GM18517 (cell line): ENCODE results near the gene ERBB2.
"Not testable (repeated sequence)": the region's sequence is repeated elsewhere in the genome, so short reads cannot be mapped to it uniquely, and the experiment has no call there.

Experiments
- ATAC-seq: cut with Tn5 transposase; IDR thresholded peaks from one replicate; pipeline ENCODE4 v1.9.1; 2021; ENCODE audit warnings: mild to moderate bottlenecking, moderate library complexity; ENCODE audit not compliant: unreplicated experiment

Gene ERBB2

GRCh38 chr17:39756380-39757079 lies 56.7 kb downstream of the ERBB2 start:
- ATAC-seq, result no peak

DNA sequence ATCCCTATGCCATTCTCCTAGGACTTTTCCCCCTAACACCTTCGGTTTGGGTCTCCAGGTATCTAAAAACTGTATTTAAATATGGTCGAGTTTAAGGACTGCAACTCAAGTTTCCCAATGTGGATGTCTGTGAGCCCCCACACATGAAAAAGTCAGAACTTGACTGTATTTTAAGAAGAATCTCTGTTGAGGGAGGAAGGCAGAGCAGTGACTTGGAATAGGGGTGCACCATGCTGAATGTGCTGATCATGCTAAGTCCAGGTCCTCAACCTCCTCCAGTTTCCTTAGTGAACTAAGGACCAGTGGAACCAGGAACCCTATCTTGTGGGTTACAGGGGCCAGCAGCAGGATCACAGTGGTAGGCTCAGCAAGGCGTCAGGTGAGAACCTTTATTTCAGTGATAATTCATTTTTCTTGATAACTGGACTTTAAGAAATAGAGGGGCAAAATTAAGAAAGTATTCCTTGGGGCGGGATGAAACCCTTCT lies 57.4 kb downstream of the ERBB2 start:
- ATAC-seq, result no peak

GRCh38 chr17:39757931-39758873 lies 58.3 kb downstream of the ERBB2 start:
- no peak for ATAC-seq

DNA sequence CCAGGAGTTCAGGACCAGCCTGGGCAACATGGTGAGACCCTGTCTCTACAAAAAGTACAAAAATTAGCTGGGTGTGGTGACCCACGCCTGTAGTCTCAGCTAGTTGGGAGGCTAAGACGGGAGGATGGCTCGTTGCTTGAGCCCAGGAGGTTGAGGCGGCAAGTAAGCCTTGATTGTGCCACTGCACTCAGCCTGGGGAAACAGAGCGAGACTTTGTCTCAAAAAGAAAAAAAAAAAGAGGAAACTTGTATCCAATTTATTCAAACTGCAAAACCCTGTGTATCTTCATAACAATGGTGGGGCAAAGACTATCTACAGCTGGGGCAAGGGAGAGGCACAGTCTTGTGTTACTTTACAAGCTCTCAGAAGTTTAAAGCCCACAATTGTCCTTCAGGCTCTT lies 59.3 kb downstream of the ERBB2 start:
- ATAC-seq, result no peak

- ATAC-seq, result no peak
These were observed 62.1 kb downstream of the ERBB2 start for GRCh38 chr17:39761861-39762496.

- no peak for ATAC-seq
These were observed 63.4 kb downstream of the ERBB2 start for GRCh38 chr17:39763051-39763820.

DNA sequence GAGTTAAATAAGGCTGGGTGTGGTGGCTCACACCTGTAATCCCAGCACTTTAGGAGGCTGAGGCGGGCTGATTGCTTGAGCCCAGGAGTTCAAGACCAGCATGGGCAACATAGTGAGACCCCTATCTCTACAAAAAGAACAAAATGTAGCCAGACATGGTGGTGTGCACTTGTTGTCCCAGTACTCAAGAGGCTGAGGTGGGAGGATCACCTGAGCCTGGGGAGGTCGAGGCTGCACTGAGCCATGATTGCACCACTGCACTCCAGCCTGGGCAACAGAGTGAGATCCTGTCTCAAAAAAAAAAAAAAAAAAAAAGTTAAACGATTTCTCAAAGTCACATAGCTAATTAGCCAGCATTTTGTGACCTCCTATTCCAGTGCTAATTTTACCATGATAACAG lies 64.3 kb downstream of the ERBB2 start:
- not testable (repeated sequence) for ATAC-seq

DNA sequence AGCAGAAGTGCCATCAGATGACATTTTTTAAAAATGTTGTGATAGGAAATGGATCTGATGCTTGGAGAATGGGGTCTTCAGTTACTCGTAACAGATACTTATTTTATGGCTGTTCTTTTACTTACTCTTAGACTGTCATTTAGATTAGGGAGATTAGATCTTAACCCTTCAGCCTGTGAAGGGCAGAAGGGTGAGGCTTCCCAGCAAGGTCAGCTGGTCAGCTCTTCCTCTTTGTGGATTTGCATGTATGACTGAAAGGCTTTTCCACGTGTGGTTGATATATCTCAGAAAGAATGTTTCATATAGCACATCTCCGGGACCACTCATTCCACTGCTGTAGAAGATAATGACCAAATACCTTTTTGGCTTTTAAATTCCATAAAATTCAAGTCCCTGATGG lies 65.3 kb downstream of the ERBB2 start:
- ATAC-seq, result no peak

DNA sequence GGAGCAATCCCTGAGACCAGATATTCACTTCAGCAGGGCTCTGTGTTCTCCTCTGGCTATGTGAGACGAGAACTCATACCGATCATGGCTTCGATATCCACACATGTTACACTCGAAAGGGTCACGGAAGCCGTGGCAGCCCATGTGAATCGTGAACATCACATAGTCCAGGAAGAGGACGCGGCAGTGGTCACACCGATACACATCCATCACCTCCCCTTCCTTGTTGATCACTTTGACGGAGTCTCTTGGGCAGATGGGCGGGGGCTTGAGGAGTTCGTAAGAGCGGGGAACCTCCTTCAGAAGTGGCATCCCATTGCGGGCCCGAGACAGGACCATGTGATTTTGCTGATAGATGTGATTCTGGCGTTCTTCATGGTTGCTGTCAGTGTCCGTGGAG lies 65.9 kb downstream of the ERBB2 start:
- no peak for ATAC-seq

DNA sequence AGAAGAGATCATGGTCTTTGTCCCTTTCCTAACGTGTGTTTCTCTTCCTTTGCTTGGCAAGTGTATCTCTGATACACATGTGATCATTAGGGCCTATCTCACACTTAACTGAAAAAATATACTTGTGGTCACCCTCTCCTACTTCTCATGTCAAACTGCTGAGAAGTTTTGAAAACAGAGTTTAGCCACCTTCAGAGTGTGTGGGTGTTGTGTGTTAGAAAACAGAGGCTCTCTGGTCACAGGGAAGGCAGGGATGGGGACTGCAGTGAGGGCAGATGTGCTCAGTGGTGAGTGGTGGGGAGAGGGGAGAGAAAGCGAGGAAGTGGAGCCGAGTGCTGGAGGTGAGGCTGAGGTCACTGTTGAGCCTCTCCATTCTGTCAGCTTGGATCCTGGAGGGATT lies 67.3 kb downstream of the ERBB2 start:
- no peak for ATAC-seq

GRCh38 chr17:39769974-39770587 lies 70.2 kb downstream of the ERBB2 start:
- ATAC-seq, result peak; percentile 47

- no peak for ATAC-seq
These were observed 72.6 kb downstream of the ERBB2 start for GRCh38 chr17:39772415-39772814.

GRCh38 chr17:39772987-39773934 lies 73.4 kb downstream of the ERBB2 start:
- ATAC-seq, result no peak

- no peak for ATAC-seq
These were observed 74.2 kb downstream of the ERBB2 start for GRCh38 chr17:39774047-39774446.

GRCh38 chr17:39775031-39775430 lies 75.2 kb downstream of the ERBB2 start:
- no peak for ATAC-seq

DNA sequence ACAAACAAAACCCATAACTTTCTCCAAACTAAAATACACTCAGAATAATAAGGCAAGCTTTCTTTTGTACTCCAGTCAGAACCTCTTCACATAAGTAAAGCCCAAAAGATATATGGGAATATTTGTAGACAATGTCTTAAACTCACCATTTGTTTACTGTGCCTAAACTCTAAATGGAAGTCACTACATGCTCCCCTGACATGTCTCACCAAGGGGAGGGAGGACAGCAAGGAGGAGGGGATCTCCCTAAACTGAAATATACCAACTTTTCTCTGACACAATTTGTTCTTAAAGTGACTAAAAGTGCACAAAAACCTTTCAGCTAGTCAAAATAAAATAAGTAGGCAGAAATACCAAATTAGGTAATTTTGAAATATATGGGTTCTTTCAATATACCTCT lies 76.4 kb downstream of the ERBB2 start:
- no peak for ATAC-seq

GRCh38 chr17:39777534-39778365 lies 77.9 kb downstream of the ERBB2 start:
- ATAC-seq, result peak; percentile 60
